Kidney epithelial cell (primary cell): ENCODE measurements around the gene MICB. TPM values are rescaled to one million over a fixed set of nuclear protein-coding genes. Genes with fewer than 3 reads are reported as not detected.
"Not testable (repeated sequence)": the region's sequence is repeated elsewhere in the genome, so short reads cannot be mapped to it uniquely, and the experiment has no call there.

Experiments
- DNase-seq: peaks from one replicate; pipeline ENCODE4 v3.0.0-alpha.2; 2010; ENCODE audit warnings: low read depth
- H3K27me3 ChIP-seq: 2 replicates; pipeline ENCODE4 v1.6.0; 2011; ENCODE audit warnings: low read length; ENCODE audit not compliant: control insufficient read depth, insufficient read depth
- H3K36me3 ChIP-seq: 2 replicates; pipeline ENCODE4 v1.5.1; 2011; ENCODE audit warnings: low read length; ENCODE audit not compliant: control insufficient read depth, insufficient read depth
- H3K4me3 ChIP-seq: 2 replicates; pipeline ENCODE4 v1.5.1; 2011; ENCODE audit warnings: low read depth, mild to moderate bottlenecking, control low read depth, low read length
- CTCF ChIP-seq: IDR thresholded peaks from 2 replicates; pipeline ENCODE4 v1.5.1; 2011; ENCODE audit warnings: mild to moderate bottlenecking, moderate library complexity, low read length, control low read depth, inconsistent platforms; ENCODE audit not compliant: insufficient read depth, poor library complexity, severe bottlenecking
- total RNA-seq: library from RNA; depleted of rRNA; stranded (reverse); fragments of >200 nt; gene quantifications from 2 replicates; pipeline ENCODE4 v1.2.3, GENCODE V29; 2015

The MICB gene
- total RNA-seq, 1 donor from 2014 or later, result 8.1 TPM

- H3K36me3 ChIP-seq, result no peaks in the 10 kb centered on the region
- TF ChIP-seq CTCF, result no peak
- DNase-seq, result no peak
- no peak overlapping the region for H3K4me3 ChIP-seq
- H3K27me3 ChIP-seq, result no peaks in the 10 kb centered on the region
Measured at GRCh38 chr6:31495580-31495979, 2.4 kb upstream of the MICB start.

- not testable (repeated sequence) for H3K27me3 ChIP-seq, H3K36me3 ChIP-seq, DNase-seq, H3K4me3 ChIP-seq
Measured at GRCh38 chr6:31496826-31497225, 1.1 kb upstream of the MICB start.

GRCh38 chr6:31498748-31499147 lies 803 bp downstream of the MICB start:
- peak overlapping the region; percentile 46 for H3K4me3 ChIP-seq
- H3K27me3 ChIP-seq, result no peaks in the 10 kb centered on the region
- DNase-seq, result no peak
- H3K36me3 ChIP-seq, result no peaks in the 10 kb centered on the region
- TF ChIP-seq CTCF, result no peak

GRCh38 chr6:31499648-31500047 lies 1.7 kb downstream of the MICB start:
- H3K27me3 ChIP-seq, H3K36me3 ChIP-seq, H3K4me3 ChIP-seq, DNase-seq: not testable (repeated sequence)

- H3K36me3 ChIP-seq, result no peaks in the 10 kb centered on the region
- no peak for TF ChIP-seq CTCF
- no peak for DNase-seq
- H3K27me3 ChIP-seq, result no peaks in the 10 kb centered on the region
- H3K4me3 ChIP-seq, result no peak overlapping the region
Measured at GRCh38 chr6:31502586-31502985, 4.6 kb downstream of the MICB start.

GRCh38 chr6:31509036-31509435 lies 11.1 kb downstream of the MICB start:
- DNase-seq, H3K36me3 ChIP-seq, H3K4me3 ChIP-seq, H3K27me3 ChIP-seq: not testable (repeated sequence)

GRCh38 chr6:31510007-31510406 lies 12.1 kb downstream of the MICB start:
- H3K27me3 ChIP-seq, result no peaks in the 10 kb centered on the region
- H3K36me3 ChIP-seq, result peaks cover 1% of the 10 kb centered on the region
- no peak for TF ChIP-seq CTCF
- H3K4me3 ChIP-seq, result no peak overlapping the region
- no peak for DNase-seq
